ENCODE data around the gene H2BK1.

The H2BK1 gene

GRCh38 chr7:151179287-151179860 lies 30.9 kb downstream of the H2BK1 start:
- DNase-seq (ENCODE audit: low spot score) = no peak
- TF ChIP-seq CTCF (IDR thresholded peaks at IDR 0.05; ENCODE audit: extremely low read depth, missing control alignments) = no peak

- DNase-seq (ENCODE audit: low spot score) = no peak
- TF ChIP-seq CTCF (IDR thresholded peaks at IDR 0.05; ENCODE audit: extremely low read depth, missing control alignments) = no peak
Observed at GRCh38 chr7:151178831-151179230, 31.5 kb downstream of the H2BK1 start.

- no peak for DNase-seq (ENCODE audit: low spot score)
- TF ChIP-seq CTCF (IDR thresholded peaks at IDR 0.05; ENCODE audit: extremely low read depth, missing control alignments) = no peak
Observed at GRCh38 chr7:151178236-151178635, 32.1 kb downstream of the H2BK1 start.

- DNase-seq (ENCODE audit: low spot score) = peak; percentile 6
- no peak for TF ChIP-seq CTCF (IDR thresholded peaks at IDR 0.05; ENCODE audit: extremely low read depth, missing control alignments)
Observed at GRCh38 chr7:151177310-151177709, 33.0 kb downstream of the H2BK1 start.

- peak; percentile 19 for DNase-seq (ENCODE audit: low spot score)
- no peak for TF ChIP-seq CTCF (IDR thresholded peaks at IDR 0.05; ENCODE audit: extremely low read depth, missing control alignments)
Observed at GRCh38 chr7:151176401-151176800, 33.9 kb downstream of the H2BK1 start.

- no peak for TF ChIP-seq CTCF (IDR thresholded peaks at IDR 0.05; ENCODE audit: extremely low read depth, missing control alignments)
- DNase-seq (ENCODE audit: low spot score) = peak; percentile 22
Observed at GRCh38 chr7:151175793-151176311, 34.4 kb downstream of the H2BK1 start.

- no peak for TF ChIP-seq CTCF (IDR thresholded peaks at IDR 0.05; ENCODE audit: extremely low read depth, missing control alignments)
- DNase-seq (ENCODE audit: low spot score) = no peak
Observed at GRCh38 chr7:151175047-151175792, 35.1 kb downstream of the H2BK1 start.

All from GM20000 (cell line).